ENCODE measurements around the gene CACFD1.

- TF ChIP-seq EZH2 (IDR thresholded peaks at IDR 0.05; ENCODE audit: borderline replicate concordance, low read depth, low read length, severe bottlenecking) = no peak
- TF ChIP-seq CTCF (IDR thresholded peaks at IDR 0.05; ENCODE audit: borderline replicate concordance, extremely low read depth, low read length, poor library complexity, severe bottlenecking) = no peak
These were observed 9.1 kb downstream of the CACFD1 start for GRCh38 chr9:133468777-133469421.
